ENCODE data around the gene SOX8.
A peak's percentile ranks its signal among the peaks of the same experiment; 100 is the strongest.

SOX8 gene

GRCh38 chr16:989354-989814 lies 7.8 kb downstream of the SOX8 start:
- no peak for DNase-seq

- no peak for DNase-seq
Observed at GRCh38 chr16:990516-991291, 9.1 kb downstream of the SOX8 start.

GRCh38 chr16:991345-991744 lies 9.8 kb downstream of the SOX8 start:
- no peak for DNase-seq

- no peak for DNase-seq
Observed at GRCh38 chr16:991773-992172, 10.2 kb downstream of the SOX8 start.

GRCh38 chr16:993731-994130 lies 12.2 kb downstream of the SOX8 start:
- DNase-seq, result no peak

- no peak for DNase-seq
Observed at GRCh38 chr16:995087-995486, 13.5 kb downstream of the SOX8 start.

- no peak for DNase-seq
Observed at GRCh38 chr16:995783-996182, 14.2 kb downstream of the SOX8 start.

GRCh38 chr16:996681-997080 lies 15.1 kb downstream of the SOX8 start:
- DNase-seq, result no peak

GRCh38 chr16:997440-998051 lies 16.0 kb downstream of the SOX8 start:
- peak; percentile 82 for DNase-seq

- no peak for DNase-seq
Observed at GRCh38 chr16:998211-998610, 16.6 kb downstream of the SOX8 start.

GRCh38 chr16:998615-999014 lies 17.0 kb downstream of the SOX8 start:
- DNase-seq, result no peak

- DNase-seq, result no peak
Observed at GRCh38 chr16:999677-1000076, 18.1 kb downstream of the SOX8 start.

- DNase-seq, result no peak
Observed at GRCh38 chr16:1000608-1001007, 19.0 kb downstream of the SOX8 start.

GRCh38 chr16:1001096-1001495 lies 19.5 kb downstream of the SOX8 start:
- DNase-seq, result no peak

- no peak for DNase-seq
Observed at GRCh38 chr16:1002399-1003166, 21.0 kb downstream of the SOX8 start.

GRCh38 chr16:1003391-1004347 lies 22.1 kb downstream of the SOX8 start:
- no peak for DNase-seq

- no peak for DNase-seq
Observed at GRCh38 chr16:1005286-1005685, 23.7 kb downstream of the SOX8 start.

- DNase-seq, result no peak
Observed at GRCh38 chr16:1006781-1007180, 25.2 kb downstream of the SOX8 start.

GRCh38 chr16:1007284-1007850 lies 25.8 kb downstream of the SOX8 start:
- no peak for DNase-seq

- no peak for DNase-seq
Observed at GRCh38 chr16:1008085-1008484, 26.5 kb downstream of the SOX8 start.

GRCh38 chr16:1009358-1010150 lies 28.0 kb downstream of the SOX8 start:
- no peak for DNase-seq

All from femur (tissue), 1 donor.